GM08714 (cell line): ENCODE results near the gene PLTP.

Experiments used
- H3K4me3 ChIP-seq: fragments of 200-500 bp; sonication (Bioruptor generic); 2 replicates; pipeline ENCODE4 v1.5.1; 2014; ENCODE audit warnings: mild to moderate bottlenecking, low read length, inconsistent platforms
- ZNF274 ChIP-seq: IDR thresholded peaks from 2 replicates; pipeline ENCODE4 v1.6.1; 2012; ENCODE audit warnings: mild to moderate bottlenecking, low read depth, low read length

The PLTP gene

DNA sequence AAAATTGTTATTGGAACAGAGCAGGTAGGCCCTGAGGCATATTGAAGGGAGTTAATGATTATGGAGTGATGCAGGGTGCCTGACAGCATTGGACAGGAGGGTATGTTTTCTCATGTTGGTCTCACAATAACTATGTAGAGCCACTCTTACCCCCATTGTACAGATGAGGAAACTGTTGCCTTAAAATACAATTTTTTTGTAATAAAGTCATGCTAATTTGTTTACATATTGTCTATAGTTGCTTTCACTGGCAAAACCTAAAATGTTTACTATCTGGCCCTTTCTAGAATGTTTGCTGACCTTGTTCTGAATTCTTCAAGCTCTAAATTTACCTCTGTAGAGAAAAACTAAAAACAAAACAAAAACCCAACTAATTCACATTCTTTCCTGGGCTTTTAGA is 60.5 kb downstream of the PLTP start:
- TF ChIP-seq ZNF274, result no peak
- H3K4me3 ChIP-seq, result no peak overlapping the region

- no peak for TF ChIP-seq ZNF274
Observed at GRCh38 chr20:45850926-45851325, 61.0 kb downstream of the PLTP start.

DNA sequence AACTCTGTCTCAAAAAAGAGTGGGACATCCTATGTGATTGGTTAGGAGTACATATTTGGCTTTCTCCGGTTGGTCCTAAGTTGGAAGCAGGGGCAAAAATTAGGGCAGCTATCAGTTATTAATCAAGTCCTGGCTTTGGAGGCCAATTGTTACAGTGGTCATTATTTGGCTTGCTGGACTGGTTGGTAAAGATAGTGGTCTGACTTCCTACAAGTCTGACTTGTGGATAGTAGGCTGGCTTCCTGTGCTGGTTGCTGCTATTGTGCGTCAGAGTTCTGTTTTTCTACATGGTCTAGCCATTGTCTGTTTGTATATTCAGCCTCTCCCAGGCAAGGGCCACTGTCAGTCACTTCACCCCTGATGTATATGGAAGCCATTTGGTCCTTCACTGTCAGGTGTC is 61.7 kb downstream of the PLTP start:
- TF ChIP-seq ZNF274, result no peak
- H3K4me3 ChIP-seq, result no peak overlapping the region

More at GRCh38 chr20:45850926-45851325, 61.0 kb downstream of the PLTP start:
- H3K4me3 ChIP-seq, result no peak overlapping the region

DNA sequence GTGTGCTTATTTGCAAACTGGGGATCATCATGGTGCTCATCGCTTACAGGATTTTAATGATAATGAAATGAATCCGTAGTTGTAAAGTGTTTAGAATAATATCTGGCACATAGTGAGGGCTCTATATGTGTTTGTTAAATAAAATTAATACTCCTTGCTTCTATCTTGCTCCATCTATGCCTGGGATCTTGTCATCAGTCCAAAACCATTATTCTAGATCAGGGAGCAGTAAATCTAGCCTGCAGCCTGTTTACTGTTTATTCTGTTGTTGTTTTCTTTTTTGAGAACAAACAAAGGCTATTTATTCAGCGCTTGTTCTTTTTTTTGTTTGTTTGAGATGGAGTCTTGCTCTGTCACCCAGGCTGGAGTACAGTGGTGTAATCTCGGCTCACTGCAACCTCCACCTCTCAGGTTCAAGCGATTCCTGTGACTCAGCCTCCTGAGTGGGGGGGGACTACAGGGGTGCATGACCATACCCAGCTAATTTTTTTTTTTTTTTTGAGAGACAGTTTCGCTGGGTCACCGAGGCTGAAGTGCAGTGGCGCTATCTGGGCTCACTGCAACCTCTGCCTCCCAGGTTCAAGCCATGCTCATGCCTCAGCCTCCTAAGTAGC is 62.9 kb downstream of the PLTP start:
- H3K4me3 ChIP-seq, result no peak overlapping the region
- no peak for TF ChIP-seq ZNF274
